Heart right ventricle (tissue), 16 donors: ENCODE data around the gene ELAVL4. TPM values are rescaled to one million over a fixed set of nuclear protein-coding genes. Genes with fewer than 3 reads are reported as not detected.

Experiments
- ATAC-seq, 8 donors: fragments of 200-7000 bp; cut with Tn5 transposase; one replicate each; pipeline ENCODE4 v1.9.1; 2020; ENCODE audit warnings: mild to moderate bottlenecking in 8 of 8, moderate library complexity in 8 of 8, moderate number of reproducible peaks in 1 of 8
- DNase-seq, 2 donors: peaks; one replicate each; pipeline ENCODE4 v3.0.0-alpha.2; 2020
- H3K27ac ChIP-seq, 10 donors: fragments of 200-600 bp; sonication (generic) in 2 of 10; one replicate each; pipeline versions ENCODE4 v1.5.0 to v1.8.0; 2020 to 2022; ENCODE audit warnings: mild to moderate bottlenecking in 3 of 10
- H3K27me3 ChIP-seq, 7 donors: fragments of 200-600 bp; one replicate each; pipeline ENCODE4 v1.8.0; 2021 to 2022; ENCODE audit warnings: mild to moderate bottlenecking in 2 of 7
- H3K36me3 ChIP-seq, 9 donors: fragments of 200-600 bp; sonication (generic) in 1 of 9; one replicate each; pipeline versions ENCODE4 v1.5.0 to v1.8.0; 2020 to 2022; ENCODE audit warnings: mild to moderate bottlenecking in 2 of 9
- H3K4me1 ChIP-seq, 9 donors: fragments of 200-600 bp; sonication (generic) in 1 of 9; one replicate each; pipeline versions ENCODE4 v1.5.0 to v1.8.0; 2020 to 2022; ENCODE audit warnings: mild to moderate bottlenecking in 4 of 9
- H3K4me3 ChIP-seq, 10 donors: fragments of 200-600 bp; sonication (generic) in 2 of 10; one replicate each; pipeline versions ENCODE4 v1.5.0 to v1.8.0; 2020 to 2022; ENCODE audit warnings: mild to moderate bottlenecking in 7 of 10, moderate library complexity in 2 of 10
- H3K9me3 ChIP-seq, 11 donors: fragments of 200-600 bp in 10 of 11; sonication (generic) in 2 of 11; one replicate each; pipeline versions ENCODE4 v1.5.0 to v1.8.0; 2013 to 2022; ENCODE audit warnings: mild to moderate bottlenecking in 2 of 11, control low read depth in 1 of 11, moderate library complexity in 1 of 11
- CTCF ChIP-seq, 9 donors: fragments of 200-600 bp; sonication (generic) in 2 of 9; IDR thresholded peaks; one replicate each; pipeline versions ENCODE4 v1.5.0 to v1.8.0; 2021 to 2022; ENCODE audit warnings: antibody characterized with exemption in 9 of 9, mild to moderate bottlenecking in 5 of 9, moderate library complexity in 1 of 9
- WGBS, 2 donors: extraction: QIAGEN DNeasy Blood & Tissue Kit; methylation state at CpG; one replicate each; pipeline ENCODE4 v1.1.7; 2013; ENCODE audit warnings: inconsistent platforms in 1 of 2; 5-methylcytosine and 5-hydroxymethylcytosine counted together
- intact Hi-C, 10 donors: fragments of 100-400 bp; cut with DNase I; formaldehyde crosslinking; loops; one replicate each; pipeline versions ENCODE4 v1.11.1 to v1.14.2; 2022
- polyA plus RNA-seq, 2 donors: library from polyadenylated mRNA; stranded (reverse); fragments of 200-250 nt; gene quantifications; one replicate each; pipeline ENCODE4 v1.2.3, GENCODE V29; 2013
- total RNA-seq, 10 donors: library from RNA; stranded (reverse); fragmentation: NEBNext Ultra II Directional in 3 of 10; extraction: Animal tissue kit (Norgen Biotek cat#: 25700) in 3 of 10; gene quantifications; one replicate each; pipeline versions ENCODE4 v1.2.1 to v1.2.4, GENCODE V29; 2021 to 2023
- donor health status: Arrhythmogenic right ventricular cardiomyopathy.
- donor health status: ischemic (EF 13 %, LVEDD 7.1; RV severe dilation, severe dysfunction).
- donor health status: healthy with polysubstance abuse.
- donor health status: DM: no; HTN: yes; CAD: no.
- donor health status: DM: no; HTN: no; CAD: no.
- donor health status: ischemic (EF 25% LVEDD 6.9; RV normal size, moderate dysfunction).
- donor health status: ischemic (EF 25% LVEDD 5.7; RV mildly dilated, moderate dysfunction).
- donor health status: healthy.
- donor health status: DM: yes; HTN: yes; CAD: no.
- donor health status: Ischemic cardiomyopathy.
- donor health status: ischemic (EF 35%, LVEDD 5.7; RV mildly dilated, moderate dysfunction).
- donor health status: nonischemic (EF 11% LVEDD 7.7; RV severe dilation, severe dysfunction).
- donor health status: DM: yes; HTN: yes; CAD: no.
- donor health status: PGD.
- donor health status: ischemic (EF 29% LVEDD 5.4; RV normal size, mild dysfunction).
- donor health status: nonischemic (EF 23%, LVEDD 6.1; RV moderate dilation, normal function).

The ELAVL4 gene
- total and polyA plus RNA-seq, 12 donors: 0.03 to 0.49 (median 0.09) TPM; not detected in 9

- DNase-seq: no peak
- Histone ChIP-seq H3K27me3 (peaks cover 0 to 16% (median 0%) of the 10 kb centered on the region in 7 donors), H3K36me3 (no peaks in the 10 kb centered on the region), H3K4me3 (no peak overlapping the region), H3K4me1 (no peaks in the 10 kb centered on the region), H3K27ac (no peak overlapping the region), H3K9me3 (no peaks in the 10 kb centered on the region)
- TF ChIP-seq CTCF (IDR thresholded peaks at IDR 0.05): no peak
- ATAC-seq: peak in 1 of 8 donors; percentile 15
- intact Hi-C loops: no loop called here
- 63 to 74% methylated on average over 3 of the region's 3 CpGs for WGBS, 2 donors
Measured at GRCh38 chr1:50155541-50155940, 46.8 kb downstream of the ELAVL4 start.

- H3K27me3 ChIP-seq: peaks cover 0 to 15% (median 0%) of the 10 kb centered on the region in 7 donors
- H3K27ac ChIP-seq: no peak overlapping the region
- WGBS, 2 donors: 81 to 88% methylated on average over 7 of the region's 7 CpGs
- ATAC-seq: no peak
- H3K36me3 ChIP-seq: no peaks in the 10 kb centered on the region
- no peak for TF ChIP-seq CTCF (IDR thresholded peaks at IDR 0.05)
- no peak for DNase-seq
- intact Hi-C loops: no loop called here
- H3K4me3 ChIP-seq: no peak overlapping the region
- no peaks in the 10 kb centered on the region for H3K9me3 ChIP-seq
- H3K4me1 ChIP-seq: no peaks in the 10 kb centered on the region
Measured at GRCh38 chr1:50156241-50157010, 47.7 kb downstream of the ELAVL4 start.

GRCh38 chr1:50157306-50157941, 48.7 kb downstream of the ELAVL4 start:
- TF ChIP-seq CTCF (IDR thresholded peaks at IDR 0.05): no peak
- Histone ChIP-seq H3K4me1 (no peaks in the 10 kb centered on the region), H3K9me3 (no peaks in the 10 kb centered on the region), H3K4me3 (no peak overlapping the region), H3K27me3 (peaks cover 0 to 9% (median 0%) of the 10 kb centered on the region in 7 donors), H3K36me3 (no peaks in the 10 kb centered on the region), H3K27ac (no peak overlapping the region)
- WGBS, 2 donors: 82 to 88% methylated on average over 3 of the region's 3 CpGs
- intact Hi-C loops: no loop called here
- no peak for DNase-seq
- ATAC-seq: no peak

GRCh38 chr1:50158421-50158820, 49.7 kb downstream of the ELAVL4 start:
- Histone ChIP-seq H3K27ac (no peak overlapping the region), H3K36me3 (no peaks in the 10 kb centered on the region), H3K4me1 (no peaks in the 10 kb centered on the region), H3K4me3 (no peak overlapping the region), H3K9me3 (no peaks in the 10 kb centered on the region), H3K27me3 (peaks cover 0 to 5% (median 0%) of the 10 kb centered on the region in 7 donors)
- no peak for ATAC-seq
- intact Hi-C loops: no loop called here
- no peak for DNase-seq
- 91 to 93% methylated on average over 1 of the region's 1 CpG for WGBS, 2 donors
- TF ChIP-seq CTCF (IDR thresholded peaks at IDR 0.05): no peak
